Fibroblast of lung (primary cell): ENCODE results near the gene ARRB2. TPM values are rescaled to one million over a fixed set of nuclear protein-coding genes. Genes with fewer than 3 reads are reported as not detected.

Experiments
- DNase-seq, 2 donors: peaks; one replicate each; pipeline versions ENCODE4 v3.0.0 to v3.0.0-alpha.2; 2010; ENCODE audit warnings: low read depth in 2 of 2
- H2AFZ ChIP-seq: 2 replicates; pipeline ENCODE4 v1.5.1; 2012; ENCODE audit warnings: low read length, control low read depth, inconsistent platforms
- H3K27ac ChIP-seq: 2 replicates; pipeline ENCODE4 v1.5.1; 2011; ENCODE audit warnings: low read length, control low read depth; ENCODE audit not compliant: insufficient read depth
- H3K27me3 ChIP-seq: 2 replicates; pipeline ENCODE4 v1.5.1; 2011; ENCODE audit warnings: mild to moderate bottlenecking, low read length; ENCODE audit not compliant: control insufficient read depth, insufficient read depth
- H3K36me3 ChIP-seq: 2 replicates; pipeline ENCODE4 v1.5.1; 2011; ENCODE audit warnings: low read length; ENCODE audit not compliant: control insufficient read depth, insufficient read depth
- H3K4me1 ChIP-seq: 2 replicates; pipeline ENCODE4 v1.5.1; 2011; ENCODE audit warnings: low read length; ENCODE audit not compliant: control insufficient read depth, insufficient read depth; ENCODE audit errors: extremely low read depth
- H3K4me2 ChIP-seq: 2 replicates; pipeline ENCODE4 v1.5.1; 2011; ENCODE audit warnings: low read length, control low read depth; ENCODE audit not compliant: insufficient read depth; ENCODE audit errors: extremely low read depth
- H3K4me3 ChIP-seq, 4 experiments: fragments of 200-600 bp in 1 of 4; sonication (generic) in 1 of 4; replicated peaks in 1 of 4; 2 replicates each; pipeline ENCODE4 v1.5.1; 2011 to 2016; ENCODE audit warnings: low read length in 4 of 4, low read depth in 3 of 4, mild to moderate bottlenecking in 3 of 4, control low read depth in 2 of 4, inconsistent platforms in 1 of 4, mixed read lengths in 1 of 4; ENCODE audit not compliant: insufficient read depth in 1 of 4; ENCODE audit errors: control extremely low read depth in 1 of 4
- H3K79me2 ChIP-seq: 2 replicates; pipeline ENCODE4 v1.5.1; 2012; ENCODE audit warnings: mild to moderate bottlenecking, low read length, inconsistent platforms; ENCODE audit not compliant: control insufficient read depth, insufficient read depth
- H3K9ac ChIP-seq: 2 replicates; pipeline ENCODE4 v1.5.1; 2011; ENCODE audit warnings: mild to moderate bottlenecking, low read length, control low read depth; ENCODE audit not compliant: insufficient read depth
- H3K9me3 ChIP-seq: 2 replicates; pipeline ENCODE4 v1.5.1; 2012; ENCODE audit warnings: low read depth, low read length; ENCODE audit not compliant: control insufficient read depth, insufficient read depth
- H4K20me1 ChIP-seq: 2 replicates; pipeline ENCODE4 v1.5.1; 2011; ENCODE audit warnings: low read length; ENCODE audit not compliant: control insufficient read depth, insufficient read depth; ENCODE audit errors: extremely low read depth
- CTCF ChIP-seq, 2 donors: IDR thresholded peaks in 1 of 2; conservative IDR thresholded peaks in 1 of 2; 1 replicate in 1 of 2; 2 replicates in 1 of 2; pipeline ENCODE4 v1.5.1; 2011 to 2012; ENCODE audit warnings: low read length in 2 of 2, control low read depth in 1 of 2, inconsistent platforms in 1 of 2, low read depth in 1 of 2, mild to moderate bottlenecking in 1 of 2
- EZH2 ChIP-seq: IDR thresholded peaks from 2 replicates; pipeline ENCODE4 v1.5.1; 2012; ENCODE audit warnings: low read length, control low read depth, mild to moderate bottlenecking; ENCODE audit errors: missing control alignments
- polyA plus RNA-seq, 2 donors: library from polyadenylated mRNA; depleted of rRNA in 1 of 2; stranded (reverse) in 1 of 2; unstranded in 1 of 2; fragments of >200 nt; gene quantifications; 2 replicates each; pipeline ENCODE4 v1.2.1, GENCODE V29; 2011 to 2012; ENCODE audit warnings: missing spikeins in 1 of 2
- total RNA-seq: library from RNA; depleted of rRNA; stranded (reverse); fragments of >200 nt; gene quantifications from 2 replicates; pipeline ENCODE4 v1.2.1, GENCODE V29; 2014

ARRB2 gene
- total and polyA plus RNA-seq, 2 donors (not counting 1 experiment from before 2014, with no cell fraction given), result 2.8 to 4.6 TPM

- Histone ChIP-seq H3K4me2 (no peak overlapping the region), H3K4me1 (peaks cover 10% of the 10 kb centered on the region), H3K27ac (no peak overlapping the region), H3K36me3 (no peaks in the 10 kb centered on the region), H3K79me2 (peaks cover 12% of the 10 kb centered on the region), H3K9me3 (no peaks in the 10 kb centered on the region), H4K20me1 (no peaks in the 10 kb centered on the region), H3K27me3 (no peaks in the 10 kb centered on the region), H3K4me3 (no peak overlapping the region), H3K9ac (no peak overlapping the region), H2AFZ (no peak overlapping the region)
- peak; percentile 43 to 53 for DNase-seq
- no peak for TF ChIP-seq EZH2
- no peak for TF ChIP-seq CTCF (conservative IDR thresholded peaks at IDR 0.05 in 1 of 2, IDR thresholded peaks at IDR 0.05 in 1 of 2; ENCODE audit: low read depth in 1 of 2, low read length in 2 of 2)
Observed at GRCh38 chr17:4706121-4706520, 4.3 kb upstream of the ARRB2 start.

GRCh38 chr17:4708436-4708835 lies 2.0 kb upstream of the ARRB2 start:
- TF ChIP-seq CTCF (conservative IDR thresholded peaks at IDR 0.05 in 1 of 2, IDR thresholded peaks at IDR 0.05 in 1 of 2; ENCODE audit: low read depth in 1 of 2, low read length in 2 of 2) (no peak), EZH2 (no peak)
- Histone ChIP-seq H3K36me3 (no peaks in the 10 kb centered on the region), H3K4me3 (no peak overlapping the region), H3K27ac (no peak overlapping the region), H3K4me1 (peaks cover 7% of the 10 kb centered on the region), H3K9me3 (no peaks in the 10 kb centered on the region), H3K79me2 (peaks cover 3% of the 10 kb centered on the region), H2AFZ (no peak overlapping the region), H3K9ac (no peak overlapping the region), H3K27me3 (no peaks in the 10 kb centered on the region), H3K4me2 (no peak overlapping the region), H4K20me1 (no peaks in the 10 kb centered on the region)
- DNase-seq, result no peak

- H3K4me2 ChIP-seq, result peak overlapping the region; percentile 90
- peak overlapping the region; percentile 53 to 66 (median 60) for H3K4me3 ChIP-seq
- H3K9ac ChIP-seq, result peak overlapping the region; percentile 38
- no peaks in the 10 kb centered on the region for H3K9me3 ChIP-seq
- DNase-seq, result no peak
- H3K27ac ChIP-seq, result peak overlapping the region; percentile 17
- no peaks in the 10 kb centered on the region for H3K36me3 ChIP-seq
- no peaks in the 10 kb centered on the region for H3K79me2 ChIP-seq
- H3K4me1 ChIP-seq, result peaks cover 7% of the 10 kb centered on the region
- H3K27me3 ChIP-seq, result no peaks in the 10 kb centered on the region
- H4K20me1 ChIP-seq, result no peaks in the 10 kb centered on the region
- H2AFZ ChIP-seq, result no peak overlapping the region
- TF ChIP-seq EZH2 (no peak), CTCF (conservative IDR thresholded peaks at IDR 0.05 in 1 of 2, IDR thresholded peaks at IDR 0.05 in 1 of 2; ENCODE audit: low read depth in 1 of 2, low read length in 2 of 2) (no peak)
Observed at GRCh38 chr17:4710693-4711634, 532 bp downstream of the ARRB2 start.
